ENCODE data around the gene C2orf15.
"Not testable (repeated sequence)": the region's sequence is repeated elsewhere in the genome, so short reads cannot be mapped to it uniquely, and the experiment has no call there.

The C2orf15 gene

GRCh38 chr2:99169534-99169933 lies 28.0 kb downstream of the C2orf15 start:
- DNase-seq = no peak

DNA sequence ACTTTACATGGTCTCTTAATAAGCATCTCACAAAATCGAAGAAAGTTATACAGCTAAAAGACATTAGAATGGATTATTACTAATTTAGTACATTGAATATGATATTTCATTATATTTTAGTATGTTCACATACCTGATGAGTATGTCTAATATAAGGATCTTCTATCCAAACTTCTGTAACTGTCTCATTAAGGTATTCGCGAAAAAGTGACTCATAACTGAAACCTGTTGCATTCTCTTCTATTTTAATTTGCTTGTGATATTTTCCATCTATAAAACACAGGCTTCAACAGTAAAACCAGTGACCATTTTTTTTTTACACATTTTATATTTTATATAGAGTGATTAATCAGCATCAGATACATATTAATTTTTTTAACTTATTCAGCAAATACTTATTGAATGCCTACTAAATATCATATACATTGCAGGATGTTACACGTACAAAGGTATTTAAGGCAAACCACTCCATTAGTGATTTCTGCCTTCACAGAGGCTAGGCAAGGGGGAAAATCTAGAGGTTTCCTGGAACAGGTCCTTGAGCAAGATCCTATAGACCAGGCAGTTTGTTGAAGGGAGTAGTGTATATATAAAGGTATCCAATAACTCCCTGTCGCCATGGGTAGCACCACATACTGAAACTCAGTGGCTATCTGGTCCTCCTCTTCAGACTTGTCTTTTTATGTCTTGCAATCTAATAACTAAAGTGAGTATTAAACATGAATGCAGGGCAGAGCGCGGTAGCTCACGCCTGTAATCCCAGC lies 30.1 kb downstream of the C2orf15 start:
- DNase-seq = no peak

GRCh38 chr2:99180755-99181623 lies 39.5 kb downstream of the C2orf15 start, which contains the start of the genes MITD1 and MRPL30:
Gene MITD1, minus strand, starts transcription at chr2:99181058. Its CDS starts 77 bp downstream, at chr2:99180981.
Gene MRPL30, plus strand, starts transcription at chr2:99181184. Its CDS starts 5,020 bp downstream, at chr2:99186204.
- DNase-seq = peak; percentile 77 to 88

GRCh38 chr2:99181624-99182000 lies 40.1 kb downstream of the C2orf15 start:
- no peak for DNase-seq

- DNase-seq = no peak
Measured at GRCh38 chr2:99183025-99183424, 41.5 kb downstream of the C2orf15 start.

- DNase-seq = no peak
Measured at GRCh38 chr2:99184811-99185210, 43.3 kb downstream of the C2orf15 start.

DNA sequence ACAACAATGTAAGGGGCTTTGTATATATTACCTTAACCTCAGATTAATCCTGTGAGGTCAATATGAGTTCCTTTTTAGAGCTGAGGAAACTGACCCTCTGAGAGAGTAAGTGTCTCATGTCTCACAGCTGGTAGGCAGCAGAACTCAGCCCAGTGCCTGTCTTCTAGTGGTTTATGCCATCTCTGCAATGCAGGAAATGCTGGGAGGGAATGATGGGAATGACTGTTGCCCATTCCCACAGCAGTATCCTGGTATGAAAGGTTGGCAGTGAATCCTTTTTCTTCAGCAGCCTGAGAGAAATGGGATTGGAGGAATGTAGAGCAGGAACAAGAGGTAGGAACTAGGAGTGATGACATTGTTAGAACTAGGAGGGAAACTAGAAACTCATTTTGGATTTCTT lies 45.5 kb downstream of the C2orf15 start:
- DNase-seq = no peak

- DNase-seq = no peak
Measured at GRCh38 chr2:99188357-99188756, 46.9 kb downstream of the C2orf15 start.

DNA sequence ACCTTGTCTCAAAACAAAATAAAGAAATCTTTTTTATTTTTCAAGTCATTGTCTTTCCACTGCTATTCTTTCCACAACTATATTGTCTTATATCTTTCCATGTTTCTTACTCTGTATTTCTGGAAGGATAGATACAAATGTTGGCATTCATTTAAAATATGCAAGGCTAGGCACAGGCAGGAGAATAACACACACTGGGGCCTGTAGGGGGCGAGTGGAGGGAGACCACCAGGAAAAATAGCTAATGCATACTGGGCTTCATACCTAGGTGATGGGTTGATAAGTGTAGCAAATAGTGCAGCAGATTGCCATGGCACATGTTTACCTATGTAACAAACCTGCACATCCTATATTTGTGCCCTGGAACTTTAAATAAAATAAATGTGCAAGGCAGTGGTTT lies 49.0 kb downstream of the C2orf15 start:
- DNase-seq = no peak

DNA sequence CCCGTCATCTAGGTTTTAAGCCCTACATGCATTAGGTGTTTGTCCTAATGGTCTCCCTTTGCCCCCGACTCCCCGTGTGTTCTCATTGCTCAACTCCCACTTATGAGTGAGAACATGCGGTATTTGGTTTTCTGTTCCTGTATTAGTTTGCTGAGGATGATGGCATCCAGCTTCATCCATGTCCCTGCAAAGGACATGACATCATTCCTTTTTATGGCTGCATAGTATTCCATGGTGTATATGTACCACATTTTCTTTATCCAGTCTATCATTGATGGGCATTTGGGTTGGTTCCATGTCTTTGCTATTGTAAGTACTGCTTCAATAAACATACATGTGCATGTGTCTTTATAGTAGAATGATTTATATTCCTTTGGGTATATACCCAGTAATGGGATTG lies 50.9 kb downstream of the C2orf15 start:
- not testable (repeated sequence) for DNase-seq

DNA sequence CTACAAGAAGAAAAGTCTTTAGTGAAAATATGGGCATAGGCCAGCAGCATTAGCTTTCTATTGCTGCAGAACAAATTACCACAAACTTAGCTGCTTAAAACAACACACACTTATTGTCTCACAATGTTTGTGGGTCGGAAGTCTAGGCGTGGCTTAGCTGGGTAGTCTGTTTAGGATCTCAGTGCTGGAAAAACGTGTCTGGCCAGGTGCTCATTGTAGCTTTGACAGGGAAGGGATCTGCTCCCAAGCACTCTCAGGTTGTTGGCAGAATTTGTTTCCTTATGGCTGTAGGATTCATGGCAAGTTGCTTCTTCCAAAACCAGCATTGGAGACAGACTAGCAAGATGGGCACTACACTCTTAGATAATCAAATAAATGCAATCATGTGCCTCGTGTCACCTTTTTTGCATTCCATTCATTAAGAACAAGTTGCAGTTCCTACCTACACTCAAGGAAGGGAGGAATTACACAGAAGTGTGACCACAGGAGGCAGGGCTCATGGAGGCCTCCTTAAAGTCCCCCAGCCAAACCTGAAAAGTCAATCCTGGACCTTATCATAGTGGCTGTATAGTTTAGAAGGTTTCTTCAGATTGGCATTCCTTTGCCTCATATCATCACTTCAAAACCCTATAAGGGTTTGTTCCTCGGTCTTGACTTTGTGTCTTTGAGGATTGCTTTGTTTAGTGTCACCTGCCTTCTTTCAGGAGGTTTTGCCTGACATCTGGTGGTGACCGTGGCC lies 56.8 kb downstream of the C2orf15 start:
- DNase-seq = no peak

GRCh38 chr2:99200076-99200800 lies 58.7 kb downstream of the C2orf15 start:
- no peak for DNase-seq

Data from stimulated activated CD4-positive, alpha-beta T cell treated with anti-CD3 and anti-CD28 coated beads, Interleukin-4, amount 100 ng/mL, for 4 hours (primary cell).